RPMI8226 (cell line): ENCODE data around the gene MGRN1.

ENCODE experiments used
- DNase-seq: peaks from one replicate; pipeline ENCODE4 v3.0.0-alpha.2; 2015

The MGRN1 gene

GRCh38 chr16:4624015-4624826 lies at the start of gene MGRN1:
MGRN1 (plus strand) TSS chr16:4624826; CDS start chr16:4624961, 135 bp downstream.
- peak; percentile 99 for DNase-seq

DNA sequence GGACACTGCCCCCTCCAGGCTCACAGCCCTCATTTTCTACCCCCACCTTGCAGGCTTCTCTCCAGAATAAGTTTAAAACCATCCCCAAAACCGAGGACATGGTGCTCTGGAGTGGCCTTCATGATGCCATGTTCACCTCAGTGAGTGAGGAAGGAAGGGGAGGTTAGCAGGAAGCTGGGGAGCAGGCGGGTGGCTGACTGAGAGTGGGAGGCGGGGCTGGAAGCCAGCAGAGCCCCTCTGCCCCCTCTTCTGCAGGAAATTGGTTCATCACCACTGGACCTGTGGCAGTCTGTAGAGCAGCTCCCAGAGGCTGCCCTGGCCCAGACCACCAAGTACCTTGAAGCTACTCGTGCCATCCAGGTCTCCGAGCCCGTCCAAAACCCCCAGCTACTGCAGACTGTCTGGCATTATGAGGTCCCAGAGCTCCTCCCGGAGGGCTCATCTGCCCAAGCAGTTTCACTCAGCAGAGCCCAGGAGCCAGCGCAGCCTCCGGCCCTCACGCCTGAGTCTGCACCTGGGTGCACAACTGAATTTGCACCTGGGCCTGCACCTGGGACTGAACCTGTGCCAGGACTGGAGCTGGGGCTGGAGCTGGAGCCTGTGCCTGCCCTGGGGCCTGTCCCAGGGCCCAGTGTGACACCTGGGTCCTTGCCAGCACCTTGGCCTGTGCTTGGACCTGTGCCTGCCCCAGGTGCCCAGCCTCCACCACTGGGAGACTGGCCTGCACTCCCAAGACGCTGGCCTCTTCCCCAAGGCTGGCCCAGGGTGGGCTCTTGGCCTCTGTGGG lies 49.5 kb upstream of the MGRN1 start:
- peak; percentile 99 for DNase-seq

DNA sequence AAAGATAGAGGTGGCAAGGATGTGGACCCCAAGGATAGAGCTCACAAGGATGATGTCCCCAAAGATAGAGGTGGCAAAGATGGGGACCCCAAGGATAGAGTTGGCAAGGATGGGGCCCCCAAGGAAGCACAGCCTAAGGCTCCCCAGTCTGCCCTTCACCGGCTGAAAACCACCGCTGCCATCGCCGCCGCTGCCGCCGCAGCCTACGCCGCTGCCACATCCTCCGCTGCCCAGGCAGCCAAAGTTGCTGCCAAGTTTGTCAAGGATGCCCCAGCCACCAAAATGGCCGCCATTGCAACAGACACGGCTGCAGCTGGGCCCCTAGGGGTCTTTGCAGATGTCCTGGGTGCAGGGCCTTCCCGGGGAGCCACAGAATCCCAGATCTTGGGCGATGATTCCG lies 48.6 kb upstream of the MGRN1 start:
- DNase-seq, result no peak

DNA sequence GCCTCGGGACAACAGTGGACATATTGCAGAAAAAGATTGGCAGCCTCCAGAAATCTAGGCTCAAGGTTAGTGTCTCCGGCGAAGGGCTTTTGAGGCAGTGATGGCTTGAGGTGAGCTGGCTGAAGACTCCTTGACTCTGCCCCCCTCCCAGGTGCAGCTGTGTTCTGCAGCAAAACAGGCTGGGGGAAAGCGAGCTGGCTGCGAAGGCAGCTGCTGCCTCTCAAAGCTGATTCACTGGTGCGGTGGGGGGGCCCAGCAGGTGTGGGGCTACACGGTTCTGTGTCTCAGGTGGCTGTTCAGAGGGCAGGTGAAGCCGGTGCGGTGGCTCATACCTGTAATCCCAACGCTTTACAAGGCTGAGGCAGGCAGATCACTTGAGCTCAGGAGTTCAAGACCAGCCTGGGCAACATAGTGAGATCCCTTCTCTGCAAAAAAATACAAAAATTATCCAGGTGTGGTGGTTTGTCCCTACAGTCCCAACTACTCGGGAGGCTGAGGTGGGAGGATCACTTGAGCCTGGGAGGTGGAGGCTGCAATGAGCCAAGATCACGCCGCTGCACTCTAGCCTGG lies 45.6 kb upstream of the MGRN1 start:
- DNase-seq, result peak; percentile 91

DNA sequence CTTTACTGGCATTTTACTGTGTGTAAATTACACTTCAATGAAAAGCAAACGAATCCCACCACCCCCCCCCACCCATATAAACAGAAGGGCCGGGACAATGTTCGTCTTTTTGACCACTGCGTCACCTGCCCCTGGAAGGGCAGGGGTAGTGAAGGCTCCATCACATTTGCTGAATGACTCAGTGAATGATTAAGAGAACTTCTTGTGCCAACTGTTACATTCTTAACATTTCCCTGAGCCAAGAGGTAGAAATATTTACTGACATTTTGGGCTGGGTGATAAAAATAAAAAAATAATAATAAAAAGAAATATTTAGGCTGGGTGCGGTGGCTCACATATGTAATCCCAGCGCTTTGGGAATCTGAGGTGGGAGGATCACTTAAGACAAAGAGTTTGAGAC lies 44.4 kb upstream of the MGRN1 start:
- DNase-seq, result no peak

- DNase-seq, result no peak
These were observed 40.7 kb upstream of the MGRN1 start for GRCh38 chr16:4583906-4584305.

- no peak for DNase-seq
These were observed 38.3 kb upstream of the MGRN1 start for GRCh38 chr16:4586291-4586690.

- DNase-seq, result no peak
These were observed 36.2 kb upstream of the MGRN1 start for GRCh38 chr16:4588386-4588785.

GRCh38 chr16:4588961-4589360 lies 35.7 kb upstream of the MGRN1 start:
- DNase-seq, result no peak

GRCh38 chr16:4591191-4591590 lies 33.4 kb upstream of the MGRN1 start:
- DNase-seq, result peak; percentile 81

GRCh38 chr16:4591706-4592470 lies 32.7 kb upstream of the MGRN1 start:
- DNase-seq, result no peak

DNA sequence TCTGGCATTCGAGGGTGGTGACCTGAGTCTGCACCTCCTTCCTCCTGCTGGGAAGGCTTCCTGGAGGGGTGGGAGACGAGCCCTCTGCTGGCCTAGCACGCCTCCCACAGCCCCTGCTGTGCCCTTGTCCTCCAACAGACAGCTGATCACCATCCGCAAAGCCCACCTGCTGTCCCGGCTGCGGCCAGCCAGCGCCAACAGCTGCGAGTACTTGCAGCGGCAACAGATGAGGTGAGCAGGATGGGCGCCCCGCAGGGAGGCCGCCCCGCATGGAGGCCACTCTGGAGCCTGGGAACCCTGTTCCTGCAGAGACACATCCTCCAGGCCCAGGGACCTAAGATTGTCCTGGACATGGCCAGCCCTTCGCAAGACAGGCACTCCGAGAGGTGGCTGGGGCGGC lies 31.5 kb upstream of the MGRN1 start:
- DNase-seq, result no peak

DNA sequence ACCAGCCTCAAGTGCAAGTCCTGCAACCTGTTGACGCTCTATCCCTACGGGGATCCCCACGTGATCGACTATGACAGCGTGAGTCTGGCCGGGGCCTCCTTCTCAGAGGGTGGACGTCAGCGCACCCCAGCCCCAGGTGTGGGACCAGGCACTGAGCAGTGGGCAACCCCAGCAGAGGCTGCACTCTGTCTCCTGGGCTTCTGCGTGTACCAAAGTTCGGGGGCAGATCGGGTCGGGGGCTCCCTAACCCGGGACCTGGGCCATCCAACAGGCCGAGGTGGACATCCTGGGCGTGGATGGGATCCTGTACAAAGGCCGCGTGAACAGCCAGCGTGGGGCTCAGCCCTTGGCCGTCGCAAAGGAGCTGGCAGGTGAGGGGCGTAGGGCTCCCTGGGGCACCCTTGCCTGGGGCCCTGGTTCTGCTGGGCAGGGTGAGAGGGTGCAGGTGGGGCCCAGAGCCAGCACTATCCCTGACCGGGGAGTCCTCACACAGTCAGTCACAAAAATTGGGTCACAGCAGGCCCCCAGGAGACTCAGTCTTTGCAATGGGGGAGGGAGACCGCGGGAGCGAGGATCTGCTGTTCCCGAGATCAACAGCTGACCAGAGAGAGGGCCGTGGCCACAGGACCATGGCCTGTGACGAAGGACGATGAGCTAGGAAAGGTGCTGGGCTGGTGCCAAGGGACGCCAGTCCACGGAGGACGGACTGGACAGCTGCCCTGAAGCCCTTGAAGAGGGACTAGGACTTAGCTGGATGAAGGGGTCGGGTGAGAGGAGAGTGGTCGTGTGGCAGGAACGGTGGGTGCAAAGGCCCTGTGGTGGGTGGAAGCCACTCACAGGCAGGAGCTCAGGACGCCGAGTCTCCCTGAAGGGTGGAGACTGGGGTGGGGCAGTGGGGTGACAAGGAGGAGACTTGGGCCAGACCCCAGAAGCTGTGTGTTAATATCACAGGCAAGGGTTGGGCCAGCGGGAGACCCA lies 29.9 kb upstream of the MGRN1 start:
- no peak for DNase-seq

DNA sequence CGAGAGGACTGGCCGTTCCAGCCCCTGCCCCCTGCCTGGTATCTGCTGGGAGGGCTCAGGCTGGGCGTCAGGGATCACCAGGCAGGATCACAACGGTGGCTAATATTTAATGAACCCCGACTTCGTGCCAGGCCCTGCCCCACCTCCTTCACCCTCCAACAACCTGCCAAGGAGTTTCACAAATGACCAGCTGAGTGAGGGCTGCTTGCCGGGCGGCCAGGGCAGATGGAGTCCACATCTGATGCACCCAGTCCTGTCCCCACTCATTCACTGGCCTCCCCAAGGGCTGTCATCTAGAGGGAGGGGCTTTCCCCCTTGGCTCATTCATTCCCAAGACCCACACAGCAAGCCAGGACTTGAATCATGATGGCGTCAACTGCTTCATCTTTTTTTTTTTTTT lies 27.5 kb upstream of the MGRN1 start:
- no peak for DNase-seq

DNA sequence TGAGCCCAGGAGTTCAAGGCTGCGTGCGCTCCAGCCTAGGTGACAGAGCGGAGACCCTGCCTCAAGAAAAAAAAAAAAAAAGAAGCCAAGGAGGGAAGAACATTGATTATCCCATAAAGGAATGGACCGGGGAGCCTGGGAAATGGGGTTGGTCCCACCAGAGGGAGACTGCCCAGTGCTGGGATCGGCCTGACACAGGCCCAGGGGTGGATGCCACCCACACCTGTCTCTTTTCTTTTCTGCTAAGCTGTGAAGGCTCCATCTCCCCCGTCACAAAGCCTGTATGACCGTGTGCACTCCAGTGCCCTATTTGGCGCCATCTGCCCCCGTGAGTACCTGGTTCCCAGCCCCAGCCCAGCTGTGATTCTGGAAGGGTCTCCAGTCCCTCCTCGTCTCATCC lies 25.6 kb upstream of the MGRN1 start:
- no peak for DNase-seq

- DNase-seq, result no peak
These were observed 25.1 kb upstream of the MGRN1 start for GRCh38 chr16:4599545-4599944.

DNA sequence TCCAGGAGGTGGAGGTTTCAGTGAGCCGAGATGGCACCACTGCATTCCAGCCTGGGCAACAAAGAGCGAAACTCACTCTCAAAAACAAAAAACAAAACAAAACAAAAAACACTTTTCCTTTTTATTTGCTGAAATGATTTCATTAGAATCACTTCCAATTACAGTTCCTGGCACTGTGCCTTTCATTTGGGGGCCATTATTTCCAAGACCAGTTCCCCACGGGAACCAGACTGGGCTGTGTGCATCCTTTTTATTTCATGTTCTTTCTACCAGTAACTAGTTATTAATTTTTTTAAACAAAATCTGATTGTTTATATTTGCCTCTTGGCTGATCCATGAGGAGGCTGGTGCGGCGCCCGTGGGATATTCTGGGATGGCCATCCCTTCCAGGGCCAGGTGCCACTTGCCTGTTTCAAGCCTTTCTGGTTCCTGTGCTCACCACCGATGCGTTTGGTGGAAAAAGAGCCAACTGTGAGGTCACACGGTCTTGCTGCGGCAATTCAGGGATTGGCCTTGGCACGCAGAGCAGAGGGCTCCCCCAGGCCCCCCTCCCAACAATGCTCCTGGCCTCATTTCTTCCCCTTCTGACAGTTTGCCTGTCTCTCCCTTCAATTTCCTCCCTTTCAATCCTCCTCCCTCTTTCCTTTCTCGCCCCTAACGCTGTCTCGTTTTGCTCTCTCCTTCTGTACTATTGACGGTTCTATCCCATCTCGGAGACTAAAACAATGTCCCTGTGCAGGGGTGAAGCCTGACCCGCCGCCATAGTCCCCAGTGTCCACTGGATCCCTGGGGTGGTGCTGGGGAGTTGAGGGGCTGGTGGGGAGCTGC lies 23.4 kb upstream of the MGRN1 start:
- DNase-seq, result no peak

GRCh38 chr16:4601864-4602186 lies 22.8 kb upstream of the MGRN1 start:
- DNase-seq, result no peak

DNA sequence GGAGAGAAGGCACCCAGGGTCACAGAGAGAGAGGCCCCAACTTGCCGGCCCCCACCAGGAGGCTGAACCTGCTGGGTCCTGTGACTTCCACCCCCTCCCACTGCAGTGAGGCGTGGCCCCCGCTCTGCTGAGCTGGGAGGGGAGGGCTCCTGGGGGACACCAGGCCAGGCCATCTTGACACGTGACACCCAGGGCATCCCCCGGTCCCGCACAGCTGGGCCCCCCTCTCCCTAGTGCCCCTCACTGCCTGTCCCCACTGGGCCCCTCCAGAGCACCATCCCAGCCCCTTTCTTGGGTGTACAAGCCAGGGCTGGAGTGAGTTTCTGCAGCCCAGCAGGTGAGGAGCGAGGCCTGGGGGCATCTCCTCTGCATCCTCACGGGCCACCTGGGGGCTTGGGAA lies 22.3 kb upstream of the MGRN1 start:
- no peak for DNase-seq

- DNase-seq, result no peak
These were observed 20.9 kb upstream of the MGRN1 start for GRCh38 chr16:4603624-4604170.

DNA sequence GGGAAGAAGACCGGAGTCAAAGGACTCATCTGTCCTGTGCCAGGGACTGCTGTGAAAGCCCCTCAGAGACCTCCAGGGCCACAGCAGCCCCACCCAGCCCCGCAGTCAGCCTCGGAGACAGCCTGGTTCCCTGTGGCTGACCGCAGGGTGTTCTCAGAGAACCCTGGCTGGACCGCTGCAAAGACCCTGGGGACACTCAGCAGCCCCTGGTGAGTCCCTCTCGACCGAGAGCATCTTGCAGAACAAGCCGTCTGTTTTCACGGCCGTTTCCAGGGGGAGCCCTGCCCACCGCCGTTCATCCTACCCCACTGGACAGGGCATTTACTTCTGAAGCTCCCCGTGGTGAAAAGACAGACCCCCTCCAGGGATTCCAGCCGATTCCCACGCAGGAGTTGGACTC lies 20.2 kb upstream of the MGRN1 start:
- no peak for DNase-seq
